Epithelial cell of proximal tubule (primary cell): ENCODE measurements around the gene RPL41. TPM values are rescaled to one million over a fixed set of nuclear protein-coding genes. Genes with fewer than 3 reads are reported as not detected.

Experiments used
- DNase-seq: peaks from one replicate; pipeline ENCODE4 v3.0.0-alpha.2; 2011; ENCODE audit warnings: low read depth
- H3K4me3 ChIP-seq: 2 replicates; pipeline ENCODE4 v1.5.1; 2011; ENCODE audit warnings: low read depth, mild to moderate bottlenecking, low read length
- CTCF ChIP-seq: conservative IDR thresholded peaks from 2 replicates; pipeline ENCODE4 v1.5.1; 2012; ENCODE audit warnings: low read depth, mild to moderate bottlenecking, low read length
- total RNA-seq: library from RNA; depleted of rRNA; stranded (reverse); fragments of >200 nt; gene quantifications from 2 replicates; pipeline ENCODE4 v1.2.3, GENCODE V29; 2015

The RPL41 gene
- total RNA-seq, 1 donor from 2014 or later: 5,792 TPM

GRCh38 chr12:56119361-56119796, 2.9 kb downstream of the RPL41 start:
- H3K4me3 ChIP-seq: peak overlapping the region; percentile 73
- TF ChIP-seq CTCF: peak; percentile 83
- no peak for DNase-seq

GRCh38 chr12:56120158-56120846, 3.9 kb downstream of the RPL41 start:
- no peak for DNase-seq
- no peak overlapping the region for H3K4me3 ChIP-seq
- TF ChIP-seq CTCF: no peak

- no peak for DNase-seq
- no peak for TF ChIP-seq CTCF
- no peak overlapping the region for H3K4me3 ChIP-seq
These were observed 4.9 kb downstream of the RPL41 start for GRCh38 chr12:56121204-56121870.

GRCh38 chr12:56122637-56123036, 6.2 kb downstream of the RPL41 start:
- TF ChIP-seq CTCF: no peak
- no peak overlapping the region for H3K4me3 ChIP-seq
- DNase-seq: no peak

GRCh38 chr12:56124133-56124532, 7.7 kb downstream of the RPL41 start:
- no peak for DNase-seq
- TF ChIP-seq CTCF: no peak
- H3K4me3 ChIP-seq: no peak overlapping the region

GRCh38 chr12:56126732-56127239, 10.4 kb downstream of the RPL41 start:
- no peak for DNase-seq
- TF ChIP-seq CTCF: no peak
- no peak overlapping the region for H3K4me3 ChIP-seq
